ENCODE measurements around the gene NANOS3. TPM values are rescaled to one million over a fixed set of nuclear protein-coding genes. Genes with fewer than 3 reads are reported as not detected.
A peak's percentile ranks its signal among the peaks of the same experiment; 100 is the strongest.

NANOS3 gene
- total and polyA plus RNA-seq, 2 donors from 2014 or later, result 0.35 TPM; not detected in 1

DNA sequence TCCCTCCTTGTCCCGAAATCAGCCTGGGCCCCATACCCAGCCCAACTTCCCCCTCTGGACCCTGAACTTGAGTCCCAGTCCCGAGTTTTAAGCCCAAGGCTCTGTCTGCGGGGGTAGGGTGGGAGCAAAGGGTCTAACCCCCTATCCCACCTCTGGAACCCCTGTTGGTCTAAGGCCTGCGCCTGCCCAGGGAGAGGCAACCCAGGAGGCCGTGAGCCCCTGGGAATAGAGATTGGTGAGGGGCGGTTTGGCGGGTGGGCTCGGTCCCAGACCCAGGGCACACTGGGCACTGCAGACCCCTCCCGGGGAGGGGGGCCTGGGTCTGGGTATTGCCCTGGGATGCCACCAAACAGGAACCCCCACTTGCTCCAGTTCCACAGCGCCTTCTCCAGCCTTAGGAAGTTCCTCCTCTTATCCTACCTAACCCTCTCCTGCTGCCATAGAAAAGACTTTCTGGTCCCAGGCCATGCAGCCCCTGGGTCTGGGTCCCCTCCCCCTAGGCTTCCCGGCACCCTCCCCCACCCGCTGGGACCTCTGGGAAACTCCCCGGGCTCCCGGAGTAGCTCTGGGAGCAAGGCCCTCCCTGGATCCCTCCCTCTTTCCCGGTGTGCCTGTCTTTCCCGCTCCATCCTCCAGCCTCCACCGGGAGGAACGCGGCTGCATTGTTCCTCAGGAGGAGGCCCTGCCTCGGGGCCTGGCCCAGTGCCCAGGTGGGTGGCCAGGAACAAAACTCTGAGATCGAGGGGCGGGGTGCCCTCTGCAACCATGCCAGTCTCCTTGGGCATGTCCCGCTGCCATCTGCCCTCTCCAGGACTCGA is 33.6 kb upstream of the NANOS3 start:
- Histone ChIP-seq H3K9ac (ENCODE audit: low read length in 3 of 3) (peak overlapping the region in 2 of 3 donors; percentile 79 to 96), H3K4me3 (ENCODE audit: low read length in 3 of 3) (peak overlapping the region; percentile 53 to 79 (median 68)), H3K9me3 (ENCODE audit: control insufficient read depth in 2 of 3, insufficient read depth in 1 of 3, low read length in 3 of 3) (no peaks in the 10 kb centered on the region), H3K27me3 (ENCODE audit: control insufficient read depth, insufficient read depth, low read length) (no peaks in the 10 kb centered on the region), H3K27ac (ENCODE audit: low read depth in 2 of 2, low read length in 2 of 2) (peak overlapping the region; percentile 96 to 99), H3K4me1 (ENCODE audit: control insufficient read depth in 2 of 3, insufficient read depth in 2 of 3, low read depth in 1 of 3, low read length in 3 of 3) (peaks cover 0 to 38% (median 9%) of the 10 kb centered on the region in 3 donors), H3K36me3 (ENCODE audit: control insufficient read depth in 2 of 3, insufficient read depth in 3 of 3, low read length in 3 of 3) (no peaks in the 10 kb centered on the region)
- FAIRE-seq (no peak), DNase-seq (peak in 4 of 5 donors; percentile 55 to 94 (median 78))
- intact Hi-C loops (cut with DNase I), result no loop called here
- TF ChIP-seq, protein P1, sequence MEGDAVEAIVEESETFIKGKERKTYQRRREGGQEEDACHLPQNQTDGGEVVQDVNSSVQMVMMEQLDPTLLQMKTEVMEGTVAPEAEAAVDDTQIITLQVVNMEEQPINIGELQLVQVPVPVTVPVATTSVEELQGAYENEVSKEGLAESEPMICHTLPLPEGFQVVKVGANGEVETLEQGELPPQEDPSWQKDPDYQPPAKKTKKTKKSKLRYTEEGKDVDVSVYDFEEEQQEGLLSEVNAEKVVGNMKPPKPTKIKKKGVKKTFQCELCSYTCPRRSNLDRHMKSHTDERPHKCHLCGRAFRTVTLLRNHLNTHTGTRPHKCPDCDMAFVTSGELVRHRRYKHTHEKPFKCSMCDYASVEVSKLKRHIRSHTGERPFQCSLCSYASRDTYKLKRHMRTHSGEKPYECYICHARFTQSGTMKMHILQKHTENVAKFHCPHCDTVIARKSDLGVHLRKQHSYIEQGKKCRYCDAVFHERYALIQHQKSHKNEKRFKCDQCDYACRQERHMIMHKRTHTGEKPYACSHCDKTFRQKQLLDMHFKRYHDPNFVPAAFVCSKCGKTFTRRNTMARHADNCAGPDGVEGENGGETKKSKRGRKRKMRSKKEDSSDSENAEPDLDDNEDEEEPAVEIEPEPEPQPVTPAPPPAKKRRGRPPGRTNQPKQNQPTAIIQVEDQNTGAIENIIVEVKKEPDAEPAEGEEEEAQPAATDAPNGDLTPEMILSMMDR (IDR thresholded peaks at IDR 0.05; ENCODE audit: borderline replicate concordance, extremely low read depth, insufficient read depth), result no peak

DNA sequence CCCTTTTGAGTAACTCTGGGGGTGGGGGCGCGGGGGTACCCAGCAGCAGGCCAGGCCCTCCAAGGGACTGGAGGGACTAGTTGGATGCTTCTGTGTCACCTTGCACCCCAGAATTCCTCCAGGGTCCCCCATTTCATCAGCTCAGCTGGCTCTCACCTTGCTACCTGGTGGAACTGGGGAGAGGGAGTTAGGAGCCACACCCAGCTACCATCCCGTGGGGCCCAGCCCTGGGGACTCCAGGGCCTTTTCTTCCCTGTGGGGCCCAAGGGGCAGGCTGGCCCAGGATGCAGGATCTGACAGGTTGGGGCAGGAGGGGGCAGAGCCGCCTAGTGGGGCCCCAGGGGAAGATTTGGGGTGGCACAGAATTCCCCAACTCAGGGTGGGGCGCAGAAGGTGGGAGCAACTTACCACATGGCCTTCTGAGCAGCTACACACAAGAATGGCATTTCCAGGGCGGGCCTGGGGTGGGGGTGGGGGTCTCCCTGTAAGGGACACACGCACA is 32.8 kb upstream of the NANOS3 start:
- intact Hi-C loops (cut with DNase I), result no loop called here
- DNase-seq, result peak in 2 of 5 donors; percentile 67 to 70
- FAIRE-seq, result no peak
- no peak overlapping the region for H3K4me3 ChIP-seq (ENCODE audit: low read length in 3 of 3)
- H3K27ac ChIP-seq (ENCODE audit: low read depth in 2 of 2, low read length in 2 of 2), result peak overlapping the region; percentile 96 to 99
- peaks cover 0 to 35% (median 9%) of the 10 kb centered on the region in 3 donors for H3K4me1 ChIP-seq (ENCODE audit: control insufficient read depth in 2 of 3, insufficient read depth in 2 of 3, low read depth in 1 of 3, low read length in 3 of 3)
- H3K36me3 ChIP-seq (ENCODE audit: control insufficient read depth in 2 of 3, insufficient read depth in 3 of 3, low read length in 3 of 3), result no peaks in the 10 kb centered on the region
- TF ChIP-seq, protein P1 (IDR thresholded peaks at IDR 0.05; ENCODE audit: borderline replicate concordance, extremely low read depth, insufficient read depth), result no peak
- H3K27me3 ChIP-seq (ENCODE audit: control insufficient read depth, insufficient read depth, low read length), result no peaks in the 10 kb centered on the region
- no peaks in the 10 kb centered on the region for H3K9me3 ChIP-seq (ENCODE audit: control insufficient read depth in 2 of 3, insufficient read depth in 1 of 3, low read length in 3 of 3)
- no peak overlapping the region for H3K9ac ChIP-seq (ENCODE audit: low read length in 3 of 3)

DNA sequence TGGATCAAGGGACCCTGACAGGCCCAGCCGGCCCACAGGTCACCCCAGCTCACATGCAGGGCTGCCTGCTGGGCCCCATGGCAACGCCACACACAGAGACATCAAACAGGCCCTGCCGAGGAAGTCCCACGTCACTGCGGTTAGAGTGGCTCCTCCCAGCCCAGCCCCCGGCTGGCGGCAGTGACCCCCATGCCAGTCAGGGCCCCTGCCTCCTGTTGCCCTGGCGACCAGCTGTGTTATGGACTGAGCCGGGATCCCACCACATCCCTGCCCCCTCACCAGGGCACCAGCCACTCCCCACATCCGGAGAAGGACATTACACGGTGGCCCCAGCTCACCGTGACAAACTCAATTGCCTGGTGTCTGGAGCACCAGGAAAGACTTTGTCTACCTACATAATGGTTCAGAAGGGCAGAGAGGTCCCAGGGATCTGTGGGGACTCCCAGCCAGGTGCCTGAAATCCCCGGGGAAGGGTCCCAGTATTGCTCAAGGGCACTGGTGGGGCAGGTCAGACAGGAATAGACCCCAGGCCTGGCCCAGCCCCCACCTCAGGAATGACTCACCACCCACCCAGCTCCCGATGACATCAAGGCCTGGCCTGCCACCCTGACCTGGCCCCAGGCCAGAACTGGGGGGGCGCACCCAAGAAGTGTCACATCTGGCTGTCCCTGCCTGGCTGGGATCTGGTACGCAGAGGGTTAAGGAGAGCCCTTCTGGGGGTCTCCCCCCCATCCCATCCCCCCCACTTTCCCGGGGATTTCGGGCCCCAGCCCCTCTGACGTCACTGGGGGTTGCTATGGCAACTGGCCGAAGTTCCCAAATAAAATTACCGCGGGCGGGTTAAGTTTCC is 30.2 kb upstream of the NANOS3 start:
- Histone ChIP-seq H3K4me1 (ENCODE audit: control insufficient read depth in 2 of 3, insufficient read depth in 2 of 3, low read depth in 1 of 3, low read length in 3 of 3) (peaks cover 4 to 31% (median 15%) of the 10 kb centered on the region in 3 donors), H3K27me3 (ENCODE audit: control insufficient read depth, insufficient read depth, low read length) (no peaks in the 10 kb centered on the region), H3K9ac (ENCODE audit: low read length in 3 of 3) (peak overlapping the region in 2 of 3 donors; percentile 32 to 86), H3K36me3 (ENCODE audit: control insufficient read depth in 2 of 3, insufficient read depth in 3 of 3, low read length in 3 of 3) (no peaks in the 10 kb centered on the region), H3K27ac (ENCODE audit: low read depth in 2 of 2, low read length in 2 of 2) (peak overlapping the region; percentile 98 to 99), H3K9me3 (ENCODE audit: control insufficient read depth in 2 of 3, insufficient read depth in 1 of 3, low read length in 3 of 3) (no peaks in the 10 kb centered on the region), H3K4me3 (ENCODE audit: low read length in 3 of 3) (peak overlapping the region in 2 of 3 donors; percentile 37 to 48)
- intact Hi-C loops (cut with DNase I), result no loop called here
- DNase-seq (peak; percentile 94 to 97 (median 97)), FAIRE-seq (no peak)
- TF ChIP-seq, protein P1 (IDR thresholded peaks at IDR 0.05; ENCODE audit: borderline replicate concordance, extremely low read depth, insufficient read depth), result no peak
